H1 (cell line): ENCODE data around the gene CCR3.

Source experiments
- EGR1 ChIP-seq: IDR thresholded peaks from 2 replicates; pipeline ENCODE4 v1.6.1; 2011; ENCODE audit warnings: low read depth, low read length, borderline replicate concordance
- EZH2 ChIP-seq: fragments of 200-600 bp; sonication (generic); IDR thresholded peaks from 2 replicates; pipeline ENCODE4 v1.7.1; 2012; ENCODE audit warnings: low read depth, mild to moderate bottlenecking, moderate library complexity, low read length, inconsistent platforms; ENCODE audit not compliant: severe bottlenecking
- KDM1A ChIP-seq: fragments of 200-600, 300-600 bp; sonication (generic); IDR thresholded peaks from 2 replicates; pipeline ENCODE4 v1.7.1; 2016; ENCODE audit warnings: mild to moderate bottlenecking, low read length, borderline replicate concordance
- NANOG ChIP-seq: IDR thresholded peaks from 2 replicates; pipeline ENCODE4 v1.6.1; 2011; ENCODE audit warnings: low read length, low read depth, mild to moderate bottlenecking, inconsistent platforms; ENCODE audit not compliant: insufficient read depth, poor library complexity, severe bottlenecking
- POLR2A ChIP-seq, 2 experiments: IDR thresholded peaks; 1 replicate in 1 of 2; 2 replicates in 1 of 2; pipeline ENCODE4 v1.6.1; 2011; ENCODE audit warnings: low read depth in 2 of 2, low read length in 2 of 2, mild to moderate bottlenecking in 2 of 2; ENCODE audit errors: control extremely low read depth in 1 of 2
- RBBP5 ChIP-seq: IDR thresholded peaks from 2 replicates; pipeline ENCODE4 v1.7.1; 2012; ENCODE audit warnings: low read depth, mild to moderate bottlenecking, inconsistent platforms, low read length, moderate library complexity, borderline replicate concordance
- TEAD4 ChIP-seq: IDR thresholded peaks from 2 replicates; pipeline ENCODE4 v1.6.1; 2012; ENCODE audit warnings: low read depth, low read length, inconsistent platforms, mixed read lengths
- TF ChIP-seq, protein P1 (sequence below), 3 experiments: IDR thresholded peaks; 1 replicate in 2 of 3; 2 replicates in 1 of 3; pipeline versions ENCODE4 v1.5.1 to v1.6.1; 2011; ENCODE audit warnings: low read length in 3 of 3, mild to moderate bottlenecking in 3 of 3, inconsistent platforms in 2 of 3, low read depth in 1 of 3, moderate library complexity in 1 of 3; ENCODE audit not compliant: insufficient read depth in 1 of 3; ENCODE audit errors: control extremely low read depth in 1 of 3
- TF ChIP-seq, protein P2 (sequence below): IDR thresholded peaks from 2 replicates; pipeline ENCODE4 v1.6.1; 2012; ENCODE audit warnings: inconsistent platforms

DNA sequence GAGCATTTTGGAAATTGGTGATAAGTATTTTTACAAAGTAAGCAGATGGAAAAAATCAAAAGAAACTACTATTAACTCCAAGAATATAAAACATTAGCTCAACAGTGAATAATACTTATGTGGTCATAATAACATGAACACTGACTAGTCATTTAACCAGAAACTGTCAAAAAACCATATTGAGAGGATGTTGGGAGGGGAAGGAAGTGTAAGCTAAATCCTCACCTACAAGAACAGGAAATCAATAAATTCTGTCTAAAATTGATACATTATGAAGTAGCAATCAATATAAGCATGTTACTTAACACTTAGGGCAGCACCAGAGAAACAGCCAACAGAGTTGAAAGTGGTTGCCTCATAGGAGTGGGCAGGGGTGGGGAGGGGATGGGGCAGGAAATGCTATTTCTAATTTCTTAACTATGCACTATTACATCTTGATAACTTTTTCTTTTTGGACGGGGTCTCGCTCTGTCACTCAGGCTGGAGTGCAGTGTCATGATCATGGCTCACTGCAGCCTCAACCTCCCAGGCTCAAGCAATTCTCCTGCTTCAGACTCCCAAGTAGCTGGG, 41.7 kb downstream of the CCR3 start:
- TF ChIP-seq POLR2A (IDR thresholded peaks at IDR 0.05; ENCODE audit: control extremely low read depth in 1 of 2, low read depth in 2 of 2, low read length in 2 of 2) (no peak), EGR1 (no peak), KDM1A (no peak), TEAD4 (no peak), EZH2 (no peak), NANOG (no peak), RBBP5 (no peak)
- TF ChIP-seq, protein P1, sequence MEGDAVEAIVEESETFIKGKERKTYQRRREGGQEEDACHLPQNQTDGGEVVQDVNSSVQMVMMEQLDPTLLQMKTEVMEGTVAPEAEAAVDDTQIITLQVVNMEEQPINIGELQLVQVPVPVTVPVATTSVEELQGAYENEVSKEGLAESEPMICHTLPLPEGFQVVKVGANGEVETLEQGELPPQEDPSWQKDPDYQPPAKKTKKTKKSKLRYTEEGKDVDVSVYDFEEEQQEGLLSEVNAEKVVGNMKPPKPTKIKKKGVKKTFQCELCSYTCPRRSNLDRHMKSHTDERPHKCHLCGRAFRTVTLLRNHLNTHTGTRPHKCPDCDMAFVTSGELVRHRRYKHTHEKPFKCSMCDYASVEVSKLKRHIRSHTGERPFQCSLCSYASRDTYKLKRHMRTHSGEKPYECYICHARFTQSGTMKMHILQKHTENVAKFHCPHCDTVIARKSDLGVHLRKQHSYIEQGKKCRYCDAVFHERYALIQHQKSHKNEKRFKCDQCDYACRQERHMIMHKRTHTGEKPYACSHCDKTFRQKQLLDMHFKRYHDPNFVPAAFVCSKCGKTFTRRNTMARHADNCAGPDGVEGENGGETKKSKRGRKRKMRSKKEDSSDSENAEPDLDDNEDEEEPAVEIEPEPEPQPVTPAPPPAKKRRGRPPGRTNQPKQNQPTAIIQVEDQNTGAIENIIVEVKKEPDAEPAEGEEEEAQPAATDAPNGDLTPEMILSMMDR (IDR thresholded peaks at IDR 0.05; ENCODE audit: control extremely low read depth in 1 of 3, insufficient read depth in 1 of 3, low read depth in 1 of 3, low read length in 3 of 3): no peak
- TF ChIP-seq, protein P2, sequence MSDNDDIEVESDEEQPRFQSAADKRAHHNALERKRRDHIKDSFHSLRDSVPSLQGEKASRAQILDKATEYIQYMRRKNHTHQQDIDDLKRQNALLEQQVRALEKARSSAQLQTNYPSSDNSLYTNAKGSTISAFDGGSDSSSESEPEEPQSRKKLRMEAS: no peak
